HTERT RPE-1 (cell line): ENCODE measurements around the gene AIRE.
"Not testable (repeated sequence)": the region's sequence is repeated elsewhere in the genome, so short reads cannot be mapped to it uniquely, and the experiment has no call there.

Experiments
- in situ Hi-C: fragments of 300-500 bp; cut with MboI; formaldehyde crosslinking; loops from 4 replicates; pipeline ENCODE4 v1.14.3; 2020; ENCODE audit warnings: low sequenced_read_pairs

Gene AIRE

DNA sequence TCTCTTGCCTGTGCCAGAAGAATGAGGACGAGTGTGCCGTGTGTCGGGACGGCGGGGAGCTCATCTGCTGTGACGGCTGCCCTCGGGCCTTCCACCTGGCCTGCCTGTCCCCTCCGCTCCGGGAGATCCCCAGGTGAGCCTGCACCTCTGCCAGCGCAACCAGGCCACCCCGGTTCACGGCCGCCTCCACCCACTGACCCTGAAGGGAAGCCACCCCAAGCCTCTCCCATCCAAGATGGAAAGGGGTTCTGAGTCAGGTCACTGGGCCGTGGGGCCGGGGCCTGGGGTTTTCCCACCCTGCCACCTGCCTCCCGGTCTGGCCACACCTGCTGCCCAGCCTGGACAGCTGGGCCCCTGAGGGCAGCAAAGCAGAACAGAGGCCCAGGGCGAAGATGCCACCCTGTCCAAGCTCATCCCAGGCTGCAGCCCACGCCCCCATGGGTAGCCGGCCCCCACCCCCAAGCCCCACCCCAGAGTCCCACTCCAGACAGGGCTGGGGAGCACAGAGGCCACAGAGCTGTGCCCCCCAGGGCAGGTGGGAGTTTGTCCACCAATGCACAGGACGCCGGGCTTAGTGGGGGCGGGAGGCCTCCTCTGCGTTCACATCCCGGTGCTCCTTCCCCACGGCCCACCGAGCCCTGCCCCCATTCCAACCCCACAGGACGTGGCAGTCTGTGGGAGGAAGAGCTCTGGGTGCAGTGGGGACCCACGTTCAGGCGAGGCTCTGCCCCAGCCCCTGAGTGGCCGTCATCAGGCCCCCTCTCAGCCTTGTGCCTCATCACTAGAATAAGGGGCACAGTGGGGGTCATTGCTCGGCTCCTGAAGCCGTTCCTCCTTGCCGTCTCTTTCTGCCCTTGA lies 5.6 kb downstream of the AIRE start:
- in situ Hi-C loops, result no loop called here

GRCh38 chr21:44291936-44292811 lies 6.5 kb downstream of the AIRE start:
- in situ Hi-C loops, result no loop called here

- in situ Hi-C loops, result no loop called here
Measured at GRCh38 chr21:44292812-44293195, 7.1 kb downstream of the AIRE start.

- in situ Hi-C loops, result no loop called here
Measured at GRCh38 chr21:44293551-44294231, 8.0 kb downstream of the AIRE start.

- in situ Hi-C loops, result no loop called here
Measured at GRCh38 chr21:44294391-44295162, 8.9 kb downstream of the AIRE start.

GRCh38 chr21:44295163-44295573 lies 9.5 kb downstream of the AIRE start:
- in situ Hi-C loops, result no loop called here

GRCh38 chr21:44295646-44296045 lies 10.0 kb downstream of the AIRE start:
- in situ Hi-C loops, result no loop called here

DNA sequence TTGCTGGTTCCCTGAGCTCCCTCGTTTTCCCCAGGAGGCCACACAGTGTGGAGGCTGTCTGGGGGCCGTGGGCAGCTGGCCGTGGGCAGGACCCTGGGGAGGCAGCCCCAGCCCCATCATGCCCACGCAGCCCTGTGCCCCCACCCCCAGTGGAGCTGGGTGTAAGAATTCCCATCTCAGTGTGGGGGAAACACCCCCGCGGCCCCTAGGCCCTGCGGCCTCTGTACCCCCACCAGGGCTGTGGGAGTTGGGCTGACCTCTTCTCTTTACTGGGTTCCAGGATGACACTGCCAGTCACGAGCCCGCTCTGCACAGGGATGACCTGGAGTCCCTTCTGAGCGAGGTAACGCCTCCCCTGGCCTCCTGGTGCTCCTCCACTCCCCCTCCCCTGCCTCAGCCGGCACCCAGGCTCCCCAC lies 10.4 kb downstream of the AIRE start:
- in situ Hi-C loops, result no loop called here

- in situ Hi-C loops, result no loop called here
Measured at GRCh38 chr21:44296916-44297315, 11.2 kb downstream of the AIRE start.

GRCh38 chr21:44297525-44298290 lies 12.0 kb downstream of the AIRE start:
- in situ Hi-C loops, result no loop called here

GRCh38 chr21:44298301-44298700 lies 12.6 kb downstream of the AIRE start:
- in situ Hi-C loops, result no loop called here

DNA sequence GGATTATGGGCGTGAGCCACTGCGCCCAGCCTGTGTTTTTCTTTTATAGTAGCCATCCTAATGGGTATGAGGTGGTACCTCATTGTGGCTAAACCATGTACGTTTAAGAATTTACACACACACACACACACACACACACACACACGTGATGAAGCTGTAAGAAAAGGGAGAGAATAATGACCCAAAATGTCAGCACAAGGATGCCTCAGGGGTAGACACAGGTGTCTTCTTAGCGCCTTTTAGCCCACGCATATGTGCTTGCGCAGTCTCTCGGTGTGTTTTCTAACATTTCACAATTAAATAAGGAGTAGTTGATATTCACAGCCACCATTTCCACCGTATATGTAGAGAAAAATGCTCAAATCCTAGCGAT lies 13.4 kb downstream of the AIRE start:
- in situ Hi-C loops, result no loop called here

- in situ Hi-C loops, result no loop called here
Measured at GRCh38 chr21:44299458-44300261, 14.0 kb downstream of the AIRE start, which contains the start of gene PFKL. Gene PFKL (plus strand): TSS chr21:44300053. CDS start chr21:44300106, 53 bp downstream.

- in situ Hi-C loops, result no loop called here
Measured at GRCh38 chr21:44300262-44300959, 14.7 kb downstream of the AIRE start.

DNA sequence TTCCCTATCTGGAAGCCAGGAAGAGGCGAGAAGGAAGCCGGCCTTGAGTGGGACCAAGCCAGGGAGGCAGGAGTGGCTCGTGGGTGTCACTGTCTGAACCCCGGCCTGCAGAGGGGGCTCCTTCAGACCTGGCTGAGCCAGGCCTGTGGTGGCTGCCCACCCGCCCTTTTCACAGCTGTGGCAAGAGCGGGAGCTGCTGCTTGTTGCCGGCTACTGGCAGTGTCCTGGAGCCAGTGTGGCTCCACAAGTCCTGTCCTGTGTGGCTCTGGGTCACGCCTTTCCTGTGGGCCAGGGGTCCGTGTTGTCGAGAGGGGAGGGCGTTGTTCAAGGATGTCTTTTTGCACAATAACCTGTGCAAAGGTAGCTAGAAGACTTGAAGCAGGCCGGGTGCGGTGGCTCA lies 15.5 kb downstream of the AIRE start:
- in situ Hi-C loops, result no loop called here

DNA sequence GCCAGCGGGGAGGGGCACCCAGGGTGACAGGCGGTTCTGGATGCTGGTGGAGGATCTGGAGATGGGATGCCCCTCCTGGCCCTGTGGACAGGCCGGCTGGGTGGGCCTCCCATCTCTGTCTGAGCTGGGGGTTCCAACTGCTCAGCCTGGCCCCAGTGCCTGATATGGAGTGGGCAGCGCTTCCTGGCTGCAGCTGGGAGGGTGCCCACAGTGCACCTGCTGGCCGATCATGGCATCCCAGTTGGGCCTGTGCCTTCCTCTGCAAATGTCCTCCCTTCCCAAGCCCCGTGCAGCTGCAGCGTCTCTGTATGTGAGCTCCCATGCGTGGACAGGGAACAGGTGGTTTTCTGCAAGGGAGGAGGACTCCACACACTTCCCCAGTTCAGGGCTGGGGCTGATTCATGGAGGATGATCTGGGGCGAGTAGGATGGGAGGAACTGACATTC lies 16.3 kb downstream of the AIRE start:
- in situ Hi-C loops, result no loop called here

- in situ Hi-C loops, result not testable (repeated sequence)
Measured at GRCh38 chr21:44302573-44303401, 17.1 kb downstream of the AIRE start.
